Measurements from ENCODE around the gene PLSCR5.

PLSCR5 gene

DNA sequence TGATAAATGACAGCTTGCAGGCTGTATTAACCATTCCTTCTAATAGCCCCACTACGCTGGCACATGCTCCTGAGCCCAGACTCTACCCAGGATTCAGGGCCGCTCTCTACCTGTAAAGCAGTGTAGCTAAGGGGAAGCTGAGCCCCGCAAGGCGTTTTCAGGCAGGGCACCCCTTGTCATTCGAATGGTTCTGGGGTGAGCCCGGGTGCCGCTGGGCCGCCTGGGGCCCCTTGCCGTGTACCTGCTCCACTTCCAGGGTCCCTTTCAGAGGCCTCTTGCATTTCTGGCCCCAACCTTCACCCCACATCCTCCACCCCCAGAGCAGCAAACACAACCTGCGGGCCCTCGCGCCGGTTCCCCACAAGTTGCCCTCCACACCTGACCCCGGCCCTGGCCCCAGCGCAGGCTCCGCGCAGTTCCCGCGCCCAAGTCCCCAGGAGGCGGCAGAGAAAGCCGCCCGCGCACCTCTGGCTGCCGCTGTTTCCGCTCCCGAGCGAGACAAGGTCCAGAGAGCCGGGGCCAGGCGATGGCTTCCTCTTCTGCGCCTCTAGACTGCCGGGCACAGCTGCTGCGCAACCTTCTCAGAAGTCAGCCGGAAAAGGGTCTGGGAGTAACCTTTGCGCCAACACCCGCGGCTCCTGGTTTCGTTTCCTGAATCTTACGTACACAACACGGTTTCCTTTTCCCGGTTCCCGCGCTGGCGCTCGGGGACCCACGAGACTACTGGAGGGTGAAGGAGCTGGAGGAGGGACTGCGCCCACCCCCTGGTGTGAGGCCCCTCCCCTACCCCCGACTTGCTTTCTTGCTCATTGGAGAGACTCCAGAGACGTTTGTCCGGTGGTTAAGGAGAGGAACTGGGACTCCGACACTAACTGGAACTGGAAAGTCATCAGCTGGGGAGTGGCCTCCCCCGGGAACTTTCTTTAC, 60.9 kb downstream of the PLSCR5 start, which contains the start of gene PLSCR1:
Gene PLSCR1, minus strand, starts transcription at position 606 of the 927 bp plus-strand sequence. CDS start 8,055 bp downstream, outside the sequence.
- peak; percentile 44 for DNase-seq (ENCODE audit: low read depth)

- no peak for DNase-seq (ENCODE audit: low read depth)
Measured at GRCh38 chr3:146543461-146544001, 61.6 kb downstream of the PLSCR5 start.

DNA sequence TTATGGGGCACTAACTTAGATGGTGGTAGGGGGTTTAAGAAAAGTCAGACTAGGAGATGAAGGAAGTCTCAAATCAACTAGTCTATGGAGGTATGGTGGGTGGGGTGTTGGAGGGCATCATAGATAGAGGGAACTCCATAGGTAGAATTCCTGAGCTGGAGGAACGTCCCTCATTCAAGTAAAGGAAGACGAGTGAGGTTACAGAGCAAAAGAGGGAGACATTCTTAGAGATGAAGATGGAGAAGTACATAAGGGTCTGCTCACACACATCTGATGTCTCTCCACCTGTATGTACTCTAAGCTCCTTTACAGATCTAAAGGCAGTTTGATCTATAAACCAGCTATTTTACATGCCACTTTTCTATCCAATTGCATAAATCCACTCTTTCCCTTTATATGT, 62.2 kb downstream of the PLSCR5 start:
- no peak for DNase-seq (ENCODE audit: low read depth)

DNA sequence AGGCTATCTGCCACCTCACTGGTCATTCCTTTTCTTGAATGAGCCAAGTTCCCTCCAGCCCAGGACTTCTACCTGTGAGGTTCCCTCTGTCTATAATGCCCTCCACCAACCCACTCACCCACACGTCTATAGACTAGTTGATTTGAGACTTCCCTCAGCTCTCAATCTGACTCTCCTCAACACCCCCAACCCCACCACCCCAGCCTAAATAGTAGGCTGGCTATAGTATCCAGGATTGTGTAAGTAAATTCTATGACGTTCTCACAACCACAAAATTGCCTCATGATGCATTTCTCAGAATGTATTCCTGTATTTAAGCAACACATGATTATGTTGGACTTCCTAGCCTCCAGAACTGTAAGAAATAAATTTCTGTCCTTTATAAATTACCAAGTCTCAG, 63.0 kb downstream of the PLSCR5 start:
- DNase-seq (ENCODE audit: low read depth): no peak

- DNase-seq (ENCODE audit: low read depth): no peak
Measured at GRCh38 chr3:146540978-146541377, 64.2 kb downstream of the PLSCR5 start.

DNA sequence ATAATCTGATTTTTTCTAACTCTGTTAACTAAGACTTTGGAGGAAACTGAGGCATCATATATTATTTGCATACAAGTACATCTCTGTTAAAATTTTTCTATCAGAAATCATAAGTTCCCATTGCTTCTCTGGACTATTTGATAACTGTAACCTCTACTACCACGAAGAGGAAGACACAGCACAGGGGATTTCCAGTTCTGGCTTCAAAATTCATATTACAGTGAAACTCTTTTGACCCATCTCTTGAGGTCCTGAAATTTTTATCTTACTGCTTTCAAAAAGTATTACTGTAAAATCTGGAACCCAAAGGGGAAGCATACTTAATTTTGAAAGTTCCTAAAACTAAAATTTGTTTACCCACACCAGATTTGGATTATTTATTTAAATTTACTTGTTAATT, 64.9 kb downstream of the PLSCR5 start:
- DNase-seq (ENCODE audit: low read depth): no peak

- DNase-seq (ENCODE audit: low read depth): no peak
Measured at GRCh38 chr3:146539315-146539714, 65.8 kb downstream of the PLSCR5 start.

DNA sequence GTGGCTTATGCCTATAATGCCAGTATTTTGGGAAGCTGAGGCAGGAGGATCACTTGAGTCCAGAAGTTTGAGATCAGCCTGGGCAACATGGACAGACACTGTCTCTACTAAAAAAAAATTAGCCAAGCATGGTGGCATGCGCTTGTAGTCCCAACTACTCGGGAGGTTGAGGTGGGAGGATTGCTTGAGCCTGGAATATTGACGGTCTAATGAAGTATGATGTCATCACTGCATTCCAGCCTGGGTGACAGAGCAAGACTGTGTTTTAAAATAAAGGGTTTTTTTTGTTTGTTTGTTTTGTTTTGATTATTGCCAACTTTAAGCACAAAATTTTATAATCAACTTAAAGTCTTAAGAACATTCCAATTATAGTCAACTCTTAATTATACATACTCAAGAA, 67.5 kb downstream of the PLSCR5 start:
- DNase-seq (ENCODE audit: low read depth): no peak

DNA sequence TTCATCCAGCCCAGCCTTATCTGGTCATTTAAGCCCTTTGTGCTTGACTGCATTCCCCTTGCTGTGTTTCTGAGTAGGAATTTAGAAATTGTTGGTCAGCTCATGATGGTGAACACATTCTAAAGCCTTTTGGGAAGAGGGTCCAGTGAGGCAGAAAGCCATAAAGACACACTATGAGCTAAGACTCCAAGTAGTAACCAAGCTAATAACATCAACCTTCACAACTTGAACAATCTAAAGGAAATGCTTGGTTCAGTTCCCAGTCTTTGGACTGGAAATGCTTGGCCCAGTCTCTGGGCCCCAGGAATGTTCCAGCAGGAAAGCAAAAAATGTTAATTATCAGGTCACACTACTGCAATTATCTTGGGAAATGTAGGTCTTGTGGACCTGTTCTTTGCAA, 68.5 kb downstream of the PLSCR5 start:
- DNase-seq (ENCODE audit: low read depth): no peak
